Stimulated activated CD4-positive, alpha-beta T cell treated with anti-CD3 and anti-CD28 coated beads, Interleukin-15, amount 100 ng/mL, for 24 hours (primary cell): ENCODE data around the gene CCDC59.

Source experiments
- DNase-seq: peaks from one replicate; pipeline ENCODE4 v3.0.0-alpha.2; 2020

The CCDC59 gene

DNA sequence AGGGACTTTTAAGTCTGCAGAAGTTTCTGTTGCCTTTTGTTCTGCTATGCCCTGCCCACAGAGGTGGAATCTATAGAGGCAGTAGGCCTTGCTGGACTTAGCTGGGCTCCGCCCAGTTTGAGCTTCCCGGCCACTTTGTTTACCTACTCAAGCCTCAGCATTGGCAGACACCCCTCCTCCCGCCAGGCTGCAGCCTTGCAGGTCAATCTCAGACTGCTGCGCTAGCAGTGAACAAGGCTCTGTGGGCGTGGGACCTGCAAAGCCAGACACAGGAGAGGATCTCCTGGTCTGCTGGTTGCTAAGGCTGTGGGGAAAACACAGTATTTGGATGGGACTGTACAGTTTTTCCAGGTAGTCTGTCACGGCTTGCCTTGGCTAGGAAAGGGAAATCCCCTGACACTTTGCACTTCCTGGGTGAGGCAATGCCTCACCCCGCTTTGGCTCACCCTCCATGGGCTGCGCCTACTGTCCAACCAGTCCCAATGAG, 43.7 kb downstream of the CCDC59 start:
- peak; percentile 1 for DNase-seq
